Prostate gland (tissue), 2 donors: ENCODE data around the gene PEX11A. TPM values are rescaled to one million over a fixed set of nuclear protein-coding genes. Genes with fewer than 3 reads are reported as not detected.

ENCODE experiments used
- DNase-seq: peaks from one replicate; pipeline ENCODE4 v3.0.0-alpha.2; 2019; ENCODE audit warnings: low spot score
- H3K27ac ChIP-seq, 2 donors: fragments of 200-600 bp; sonication (generic); 2 replicates each; pipeline ENCODE4 v1.5.1; 2017 to 2019
- H3K27me3 ChIP-seq: fragments of 200-600 bp; sonication (generic); replicated peaks from 2 replicates; pipeline ENCODE4 v1.5.1; 2019; ENCODE audit not compliant: insufficient read depth
- H3K36me3 ChIP-seq, 2 donors: fragments of 200-600 bp; sonication (generic); 1 replicate in 1 of 2; 2 replicates in 1 of 2; pipeline versions ENCODE4 v1.5.1 to v1.8.1; 2017 to 2019
- H3K4me1 ChIP-seq: fragments of 200-600 bp; sonication (generic); replicated peaks from 2 replicates; pipeline ENCODE4 v1.5.1; 2019
- H3K4me3 ChIP-seq, 2 donors: fragments of 200-600 bp; sonication (generic); 2 replicates each; pipeline ENCODE4 v1.5.1; 2017 to 2019
- H3K9me3 ChIP-seq: fragments of 200-600 bp; sonication (generic); 2 replicates; pipeline ENCODE4 v1.5.1; 2017
- CTCF ChIP-seq, 4 experiments: fragments of 200-600 bp in 2 of 4; fragments of 450-650 bp in 2 of 4; sonication (generic) in 2 of 4; IDR thresholded peaks; 1 replicate in 3 of 4; 2 replicates in 1 of 4; pipeline ENCODE4 v1.5.1; 2016 to 2019; ENCODE audit warnings: antibody characterized with exemption in 4 of 4, mild to moderate bottlenecking in 2 of 4, moderate library complexity in 2 of 4
- POLR2A ChIP-seq: fragments of 450-650 bp; IDR thresholded peaks from one replicate; pipeline ENCODE4 v1.6.1; 2016; ENCODE audit warnings: antibody characterized with exemption, mild to moderate bottlenecking
- POLR2AphosphoS5 ChIP-seq: sonication (generic); formaldehyde crosslinking; IDR thresholded peaks from one replicate; pipeline ENCODE4 v1.6.1; 2017; ENCODE audit warnings: antibody characterized with exemption
- WGBS: methylation state at CpG from one replicate; pipeline ENCODE4 v1.1.5; 2018; 5-methylcytosine and 5-hydroxymethylcytosine counted together
- intact Hi-C: fragments of 100-400 bp; cut with DNase I; formaldehyde crosslinking; loops from one replicate; pipeline ENCODE4 v1.14.2; 2022
- total RNA-seq, 2 donors: library from RNA; depleted of rRNA; stranded (reverse); fragments of >200 nt; gene quantifications; one replicate each; pipeline ENCODE4 v1.1.0, GENCODE V29; 2016

The PEX11A gene
- total RNA-seq, 2 donors from 2014 or later: 13.5 to 23.3 TPM

GRCh38 chr15:89656116-89656815, 34.3 kb downstream of the PEX11A start:
- H3K4me1 ChIP-seq: no peaks in the 10 kb centered on the region
- no peaks in the 10 kb centered on the region for H3K27me3 ChIP-seq
- TF ChIP-seq POLR2AphosphoS5: no peak
- no peak for TF ChIP-seq POLR2A
- TF ChIP-seq CTCF (IDR thresholded peaks at IDR 0.05): no peak
- H3K4me3 ChIP-seq: no peak overlapping the region
- no peaks in the 10 kb centered on the region for H3K36me3 ChIP-seq
- intact Hi-C loops: no loop called here
- no peak for DNase-seq
- no peaks in the 10 kb centered on the region for H3K9me3 ChIP-seq
- 74% methylated on average over 7 of the region's 7 CpGs for WGBS
- no peak overlapping the region for H3K27ac ChIP-seq

- DNase-seq: no peak
- peak within 1 kb of the TSS; percentile 37 to 38 for H3K27ac ChIP-seq
- no peaks in the 10 kb centered on the region for H3K9me3 ChIP-seq
- H3K4me3 ChIP-seq: peak within 1 kb of the TSS; percentile 42 to 52
- H3K36me3 ChIP-seq: no peaks in the 10 kb centered on the region
- TF ChIP-seq POLR2AphosphoS5 (no peak), POLR2A (no peak), CTCF (IDR thresholded peaks at IDR 0.05) (no peak)
- H3K27me3 ChIP-seq: no peaks in the 10 kb centered on the region
- intact Hi-C loops: no loop called here
- WGBS: 1% methylated on average over 50 of the region's 87 CpGs
- H3K4me1 ChIP-seq: no peaks in the 10 kb centered on the region
Measured at GRCh38 chr15:89654847-89655805, 35.4 kb downstream of the PEX11A start, which contains the start of gene KIF7. Gene KIF7, minus strand, starts transcription at chr15:89655467. Its CDS starts 2,537 bp downstream, at chr15:89652930.

- TF ChIP-seq POLR2A: no peak
- TF ChIP-seq CTCF (IDR thresholded peaks at IDR 0.05): no peak
- TF ChIP-seq POLR2AphosphoS5: no peak
- Histone ChIP-seq H3K27ac (no peak overlapping the region), H3K4me3 (peak overlapping the region; percentile 42 to 52), H3K4me1 (no peaks in the 10 kb centered on the region), H3K36me3 (no peaks in the 10 kb centered on the region), H3K9me3 (no peaks in the 10 kb centered on the region), H3K27me3 (no peaks in the 10 kb centered on the region)
- no peak for DNase-seq
- 29% methylated on average over 14 of the region's 14 CpGs for WGBS
- intact Hi-C loops: no loop called here
Measured at GRCh38 chr15:89654301-89654761, 36.2 kb downstream of the PEX11A start.

GRCh38 chr15:89653578-89653977, 37.0 kb downstream of the PEX11A start:
- Histone ChIP-seq H3K9me3 (no peaks in the 10 kb centered on the region), H3K27ac (no peak overlapping the region), H3K4me3 (no peak overlapping the region), H3K27me3 (no peaks in the 10 kb centered on the region), H3K36me3 (no peaks in the 10 kb centered on the region), H3K4me1 (no peaks in the 10 kb centered on the region)
- no peak for TF ChIP-seq POLR2AphosphoS5
- TF ChIP-seq CTCF (IDR thresholded peaks at IDR 0.05): no peak
- TF ChIP-seq POLR2A: no peak
- intact Hi-C loops: no loop called here
- 98% methylated on average over 2 of the region's 2 CpGs for WGBS
- DNase-seq: no peak
